Measurements from ENCODE around the gene PPP2R2B.

The PPP2R2B gene

DNA sequence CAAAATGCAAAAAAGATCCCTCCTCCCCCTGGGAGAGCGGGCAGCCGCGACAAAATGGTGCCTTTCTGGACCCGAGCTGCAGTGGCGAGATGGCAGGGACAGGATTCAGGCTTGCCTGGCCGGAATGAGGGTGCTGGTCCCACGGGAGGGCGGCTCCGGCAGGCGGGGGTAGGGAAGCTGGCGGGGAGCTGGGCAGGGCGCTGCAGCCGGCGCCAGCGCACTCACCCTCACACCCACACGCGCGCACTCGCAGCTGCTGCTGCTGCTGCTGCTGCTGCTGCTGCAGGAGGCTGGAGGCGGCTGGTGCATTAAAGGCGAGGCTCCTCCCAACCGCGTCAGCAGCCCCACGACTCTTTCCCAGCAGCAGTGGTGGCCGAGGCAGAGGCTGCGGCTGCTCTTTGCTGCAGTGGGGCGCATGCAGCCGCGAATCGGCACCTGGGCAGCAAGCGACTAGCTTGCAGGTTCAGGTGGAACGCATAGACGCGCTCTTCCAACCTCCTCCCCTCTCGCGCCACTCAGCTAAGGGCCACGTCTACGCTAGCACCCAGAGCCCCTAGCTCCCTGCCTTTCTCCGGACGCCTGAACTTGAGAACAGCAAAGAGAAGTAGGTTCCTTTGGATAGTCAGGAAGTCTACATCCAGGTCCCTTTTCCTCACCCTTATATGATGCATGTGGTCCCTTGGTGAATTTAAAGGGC is at the start of gene PPP2R2B:
Gene PPP2R2B, minus strand, starts transcription at position 282 of the 697 bp plus-strand sequence.
- peak; percentile 31 to 48 for DNase-seq

DNA sequence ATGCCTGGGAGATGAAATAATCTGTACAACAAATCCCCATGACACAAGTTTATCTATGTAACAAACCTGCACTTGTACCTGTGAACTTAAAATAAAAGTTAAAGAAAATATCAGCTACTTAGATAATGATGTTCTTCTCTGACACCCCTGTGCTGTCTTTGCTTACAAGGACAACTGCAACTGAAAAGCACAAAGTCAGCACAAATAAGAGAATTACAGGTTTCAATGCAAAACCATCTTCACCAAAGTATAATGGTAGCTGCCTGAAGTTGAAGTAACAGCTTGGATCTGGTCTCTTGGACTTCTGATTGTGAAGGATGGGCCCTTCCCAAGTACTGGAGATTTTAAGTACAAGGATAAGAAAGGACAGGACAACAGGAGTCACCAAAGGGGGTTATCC is 45.6 kb upstream of the PPP2R2B start:
- no peak for DNase-seq

DNA sequence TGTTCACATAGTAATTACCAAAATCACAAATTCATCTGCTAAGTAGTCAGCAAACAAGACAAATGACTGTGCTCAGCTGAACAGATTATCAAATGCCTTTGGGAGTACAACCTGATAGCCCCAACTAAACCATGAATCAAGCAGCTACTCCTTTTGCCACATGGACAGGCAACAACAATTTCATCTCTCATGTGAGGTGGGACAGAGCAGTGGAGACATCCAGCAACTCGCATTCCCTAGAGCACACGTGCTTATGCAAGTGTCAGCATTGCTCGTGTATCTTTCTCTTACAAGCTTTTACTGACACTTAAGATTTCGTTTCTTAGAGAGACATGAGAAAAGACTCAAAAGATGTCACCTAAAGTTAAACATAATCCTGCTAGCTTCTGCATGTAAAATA is 42.7 kb upstream of the PPP2R2B start:
- no peak for DNase-seq

DNA sequence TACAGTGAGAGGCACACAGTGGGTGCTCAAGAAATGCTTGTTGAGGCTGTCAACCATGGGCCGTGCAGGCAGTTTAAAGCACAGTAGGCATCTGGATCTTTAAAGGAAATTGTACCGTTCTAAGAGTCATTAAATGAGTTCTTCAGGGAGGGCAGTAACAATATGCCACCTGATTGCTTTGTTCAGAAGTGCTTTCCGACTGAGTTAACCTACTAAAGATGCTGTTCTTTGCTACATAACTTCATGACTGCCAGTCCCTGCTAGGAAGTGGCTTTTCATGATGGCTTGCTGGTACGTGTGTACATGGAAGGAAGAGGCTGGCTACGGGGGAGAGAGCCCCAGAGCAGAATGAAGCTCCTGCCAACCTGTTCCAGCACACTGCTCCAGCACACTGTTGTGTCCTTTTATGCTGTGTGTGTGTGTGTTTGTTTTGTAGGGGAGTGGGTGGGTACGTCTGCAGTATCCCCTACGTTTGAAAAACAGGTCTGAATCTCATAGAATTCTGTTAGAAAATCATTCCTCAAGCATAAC is 41.9 kb upstream of the PPP2R2B start:
- no peak for DNase-seq

DNA sequence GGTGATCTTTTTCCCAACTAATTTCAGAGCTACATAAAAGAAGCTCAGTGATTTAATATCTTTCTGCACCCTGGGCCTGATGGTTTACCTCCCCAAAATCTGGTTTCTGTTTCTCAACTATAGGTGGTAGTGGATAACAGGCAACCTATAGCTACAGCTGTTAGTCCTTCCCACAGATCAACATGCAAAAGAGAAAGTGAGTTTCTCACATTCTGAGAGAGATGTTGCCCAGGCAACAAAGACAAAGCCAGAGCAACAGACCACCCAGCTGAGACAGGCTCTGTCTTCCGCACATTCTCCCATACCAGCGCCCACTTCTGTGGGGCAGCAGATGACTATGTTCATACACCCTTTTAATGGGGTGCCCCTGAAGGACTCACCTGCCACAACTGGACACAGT is 40.7 kb upstream of the PPP2R2B start:
- no peak for DNase-seq

DNA sequence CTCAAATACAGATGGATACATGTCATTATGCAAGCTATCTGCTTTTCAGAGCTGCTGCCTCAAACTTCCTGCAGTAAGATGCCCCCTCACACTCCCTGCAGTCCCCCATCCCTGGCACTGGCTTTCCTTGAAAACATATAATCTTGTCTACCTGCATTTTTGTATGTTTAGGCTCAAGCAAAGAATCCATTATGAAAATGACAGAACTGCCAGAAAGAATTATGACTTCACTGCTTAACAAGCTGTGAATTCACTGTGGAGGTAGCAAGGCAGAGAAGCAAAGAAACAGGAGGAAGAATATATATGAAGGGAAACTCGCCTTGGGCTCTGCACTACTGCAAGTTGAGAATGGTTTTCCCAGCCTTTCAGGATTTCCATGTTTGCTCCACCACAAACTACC is 39.4 kb upstream of the PPP2R2B start:
- no peak for DNase-seq

DNA sequence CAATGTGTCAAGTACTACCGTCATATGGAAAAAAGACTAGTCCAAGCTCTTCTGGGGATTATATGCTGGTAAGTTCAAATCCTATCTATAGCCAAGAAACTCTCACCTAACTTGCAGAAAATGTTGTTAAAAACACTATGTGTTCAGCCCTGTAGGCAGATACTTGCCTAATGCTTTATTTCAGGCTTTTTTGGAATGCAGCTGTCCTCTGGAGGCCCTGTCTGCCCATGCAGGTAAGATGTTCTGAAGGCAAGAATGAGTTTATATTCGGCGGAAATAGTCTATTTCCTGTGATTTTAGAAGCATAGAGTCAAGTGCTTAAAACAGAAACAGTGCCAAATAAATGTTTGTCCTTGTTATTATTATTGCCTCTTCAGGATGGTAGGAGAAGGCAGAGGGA is 34.3 kb upstream of the PPP2R2B start:
- DNase-seq = no peak

DNA sequence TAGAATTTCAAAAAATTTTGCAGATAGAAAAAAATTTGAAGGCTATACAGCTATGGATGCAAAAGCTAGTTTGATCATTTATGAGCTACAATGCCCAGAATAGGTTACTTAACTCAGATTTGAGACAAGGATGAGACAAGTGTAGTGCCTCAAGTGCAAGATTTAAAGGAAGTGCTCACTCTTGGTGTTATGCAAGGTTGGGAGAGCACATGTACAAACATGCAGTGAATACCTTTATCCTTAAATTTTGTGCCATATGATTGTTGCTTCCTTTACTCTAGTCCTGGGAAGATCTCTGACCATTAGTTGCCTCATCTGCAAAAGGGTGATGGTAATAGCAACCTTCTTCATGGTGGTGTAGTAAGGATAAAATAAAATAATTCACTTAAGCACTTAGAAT is 31.7 kb upstream of the PPP2R2B start:
- DNase-seq = no peak

DNA sequence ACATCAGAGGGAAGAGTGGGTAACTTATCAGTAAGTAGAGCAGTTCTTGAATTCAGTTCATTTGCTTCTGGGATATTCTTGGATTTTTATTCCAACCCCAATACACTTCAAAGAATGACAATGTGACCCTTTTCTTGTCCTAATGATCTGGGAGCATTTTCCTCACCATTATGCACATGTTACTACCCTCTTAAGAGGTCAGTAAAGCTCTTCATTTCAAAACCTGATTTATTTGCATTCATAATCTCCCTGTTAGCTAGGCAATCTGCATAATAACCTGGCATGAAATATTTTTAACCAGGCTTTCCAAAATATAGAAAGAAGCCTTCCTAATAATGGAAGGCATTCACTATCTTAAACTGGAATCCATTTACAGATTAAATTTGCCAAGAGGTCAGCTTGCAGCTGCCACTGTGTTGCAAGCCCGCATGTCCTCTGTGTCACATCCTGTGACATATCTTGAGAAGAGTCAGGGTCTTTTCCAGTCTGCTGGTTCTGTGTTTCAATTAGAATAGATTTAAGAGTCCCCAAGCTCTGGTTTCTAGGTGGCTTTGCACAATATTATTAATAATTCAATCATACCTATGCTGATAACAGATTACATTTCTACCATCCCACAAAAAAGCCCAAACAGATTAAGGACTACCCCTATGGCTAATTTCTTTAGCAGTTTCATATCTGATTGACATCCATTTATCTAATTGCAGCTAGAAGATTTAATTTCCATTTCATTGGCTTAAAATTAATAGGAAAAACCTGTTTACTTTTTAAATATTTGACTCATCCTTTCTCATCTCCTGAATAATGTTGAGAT is 30.9 kb upstream of the PPP2R2B start:
- no peak for DNase-seq

DNA sequence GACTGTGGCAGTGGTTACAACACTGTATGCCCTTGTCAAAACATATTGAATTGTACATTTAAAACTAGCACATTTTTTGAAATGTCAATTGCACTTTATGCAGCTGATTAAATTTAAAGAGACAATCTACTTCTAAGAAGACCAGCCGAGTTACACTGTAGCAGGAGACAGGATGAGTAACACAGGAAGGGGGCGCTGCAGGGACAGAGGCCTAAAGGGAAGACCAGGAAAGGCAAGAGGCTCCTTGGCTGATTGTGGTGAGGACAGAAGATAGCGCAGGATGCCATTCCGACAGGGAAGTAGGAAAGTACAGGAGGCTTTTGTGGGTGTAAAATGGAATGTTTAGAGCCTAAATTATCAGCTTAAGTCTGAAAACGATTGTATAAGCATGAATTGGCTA is 28.2 kb upstream of the PPP2R2B start:
- no peak for DNase-seq

DNA sequence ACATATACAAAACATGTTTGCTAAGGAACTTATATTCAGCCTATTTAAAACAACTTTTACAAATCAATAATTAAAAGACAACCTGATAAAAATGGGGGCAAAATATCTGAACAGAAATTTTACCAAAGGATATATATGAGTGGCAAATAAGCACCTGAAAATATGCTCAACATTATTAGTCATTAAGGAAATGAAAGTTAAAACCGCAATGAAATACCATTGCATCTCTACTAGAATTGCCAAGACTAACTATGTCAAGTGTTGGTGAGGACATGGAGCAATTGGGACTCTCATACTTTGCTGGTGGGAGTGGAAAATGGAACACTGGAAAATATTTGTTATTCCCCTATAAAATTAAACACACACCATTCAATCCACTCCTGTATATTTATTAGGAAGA is 26.3 kb upstream of the PPP2R2B start:
- no peak for DNase-seq

DNA sequence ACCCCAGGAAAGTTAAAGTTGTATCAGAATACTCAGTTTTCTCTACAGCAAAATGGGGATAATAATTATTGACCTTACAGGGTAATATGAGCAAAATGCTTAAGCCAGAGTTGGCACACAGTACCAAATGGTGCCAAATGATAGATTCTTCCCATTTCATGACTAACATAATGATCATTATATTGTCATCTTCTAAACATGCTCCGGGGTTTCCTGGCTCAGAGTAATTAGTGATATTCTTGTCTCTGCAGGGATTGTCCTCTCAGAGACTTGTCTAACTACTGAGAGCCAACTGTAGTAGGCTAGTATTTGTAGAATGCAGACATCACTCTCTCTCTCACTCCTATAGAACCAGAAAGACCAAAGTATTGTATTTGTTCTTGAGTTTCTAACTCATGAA is 25.2 kb upstream of the PPP2R2B start:
- no peak for DNase-seq

DNA sequence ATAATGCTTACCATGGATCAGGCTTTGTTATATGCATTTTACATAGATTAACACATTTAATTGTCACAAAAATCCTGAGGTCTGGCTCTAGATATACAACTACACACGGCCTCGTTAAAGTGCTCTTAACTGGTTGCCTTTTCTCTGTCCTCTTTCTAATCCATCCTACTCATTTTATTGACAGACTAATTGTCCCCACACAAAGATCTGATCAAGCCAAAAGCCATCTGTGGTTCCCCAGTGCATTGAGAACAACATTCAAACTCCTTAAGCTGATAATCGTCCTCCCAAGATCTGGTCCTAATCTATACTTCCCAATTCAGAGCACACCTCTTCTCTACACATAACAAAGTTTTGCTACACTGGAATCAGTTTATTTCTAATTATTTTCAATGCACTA is 23.9 kb upstream of the PPP2R2B start:
- DNase-seq = no peak

DNA sequence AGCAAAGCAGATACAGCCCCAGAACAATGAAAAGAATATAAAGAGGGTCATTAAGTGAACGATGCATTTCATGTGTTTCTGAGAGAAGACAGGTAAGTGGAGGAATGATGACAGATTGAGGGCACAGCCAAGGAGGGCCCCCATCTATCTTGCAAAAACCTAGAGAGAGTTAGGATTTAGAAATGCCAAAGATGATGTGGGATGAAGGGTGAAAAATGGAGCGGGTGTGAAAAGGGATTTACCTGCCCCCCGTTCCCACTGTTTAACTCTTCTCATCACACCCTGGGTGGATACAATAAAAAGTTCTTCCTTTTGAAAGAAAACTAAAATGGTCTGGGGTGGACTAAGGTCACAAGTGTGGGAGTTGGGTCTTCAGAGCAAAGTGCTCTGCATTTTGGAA is 18.5 kb upstream of the PPP2R2B start:
- DNase-seq = no peak

DNA sequence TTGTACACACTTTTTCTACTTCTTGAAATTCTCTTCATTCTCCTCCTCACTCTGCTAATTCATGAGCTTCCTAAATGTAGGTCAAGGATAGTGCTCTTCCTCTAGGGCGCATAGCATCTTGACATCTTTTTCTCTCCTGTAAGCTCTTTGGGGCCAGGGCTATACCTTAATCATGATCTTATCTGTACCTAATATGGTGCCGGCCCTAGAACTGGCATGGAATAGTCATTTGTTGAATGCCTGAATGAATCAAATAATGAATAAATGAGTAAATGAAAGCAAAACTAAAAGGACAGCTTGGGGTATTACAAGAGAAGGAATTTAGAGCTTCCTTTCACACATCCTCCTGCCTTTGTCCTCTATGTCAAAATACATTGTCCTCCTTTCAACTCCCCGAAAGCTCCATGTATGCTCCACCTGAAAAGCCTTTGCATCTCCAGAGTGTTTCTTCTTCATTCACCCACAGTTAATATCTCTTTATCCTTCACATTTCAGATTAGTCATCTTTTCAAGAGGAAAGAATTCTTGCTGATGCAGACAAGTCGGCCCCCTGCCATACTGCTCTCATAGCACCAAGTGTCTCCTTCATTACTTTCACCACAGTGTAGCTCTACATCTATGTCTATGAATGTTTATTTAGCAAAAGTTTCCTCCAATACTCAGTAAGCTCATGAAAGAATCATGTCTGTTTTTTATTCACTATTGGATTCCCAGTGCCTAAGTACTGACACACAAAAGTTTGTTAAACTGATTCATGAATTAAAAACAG is 16.4 kb upstream of the PPP2R2B start:
- no peak for DNase-seq

DNA sequence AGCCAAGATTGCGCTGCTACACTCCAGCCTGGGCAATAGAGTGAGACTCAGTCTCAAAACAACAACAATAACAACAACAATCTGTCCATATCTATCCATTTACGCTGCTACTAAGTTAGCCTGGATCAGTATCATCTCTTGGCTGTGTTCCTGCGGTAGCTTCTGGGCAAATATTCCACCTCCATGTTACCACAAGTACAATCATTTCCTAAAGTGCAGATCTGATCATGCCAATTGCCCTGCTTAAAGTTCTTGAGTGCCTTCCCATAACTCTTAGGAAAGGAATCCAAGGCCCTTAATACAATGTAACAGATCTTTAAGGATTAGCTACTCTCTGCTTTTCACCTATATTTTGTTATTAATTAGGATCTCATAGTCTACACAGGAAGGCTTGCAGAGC is 15.4 kb upstream of the PPP2R2B start:
- DNase-seq = no peak

DNA sequence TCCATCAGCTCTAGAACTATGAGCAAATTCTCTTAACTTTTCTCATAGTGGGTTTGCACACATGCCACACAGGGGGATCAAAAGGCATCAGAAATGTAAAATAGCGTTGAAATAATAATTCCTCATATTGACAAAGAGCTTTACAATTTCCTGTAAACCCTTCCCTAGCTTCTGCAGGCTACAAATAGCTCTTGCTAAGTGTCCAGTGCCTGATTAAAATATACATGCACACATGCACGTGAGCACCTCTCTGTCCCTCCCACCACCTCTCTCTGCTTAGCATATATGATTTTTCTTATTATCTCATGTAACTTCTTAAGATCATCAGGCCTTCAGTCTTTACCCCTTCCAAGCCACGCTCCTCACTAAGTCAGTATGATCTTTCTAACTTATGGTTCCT is 13.7 kb upstream of the PPP2R2B start:
- no peak for DNase-seq

DNA sequence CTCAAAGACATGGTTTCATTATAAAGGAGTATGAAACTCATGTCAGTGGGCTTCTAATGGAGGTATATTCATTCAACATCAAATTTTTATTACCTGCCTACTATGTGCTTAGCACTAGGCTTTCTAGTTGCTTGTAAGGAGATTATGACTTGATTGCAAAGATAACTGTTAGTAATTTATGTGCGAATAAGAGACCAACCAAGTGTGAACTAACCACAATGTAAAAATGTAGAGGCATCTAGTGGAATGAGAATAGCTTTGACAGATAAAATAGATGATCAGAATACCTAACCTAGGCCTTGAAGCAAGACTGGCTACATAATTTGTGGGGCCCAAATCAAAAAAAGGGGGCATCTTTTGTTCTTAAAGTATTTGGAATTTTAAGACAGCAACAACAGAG is 13.0 kb upstream of the PPP2R2B start:
- DNase-seq = no peak

DNA sequence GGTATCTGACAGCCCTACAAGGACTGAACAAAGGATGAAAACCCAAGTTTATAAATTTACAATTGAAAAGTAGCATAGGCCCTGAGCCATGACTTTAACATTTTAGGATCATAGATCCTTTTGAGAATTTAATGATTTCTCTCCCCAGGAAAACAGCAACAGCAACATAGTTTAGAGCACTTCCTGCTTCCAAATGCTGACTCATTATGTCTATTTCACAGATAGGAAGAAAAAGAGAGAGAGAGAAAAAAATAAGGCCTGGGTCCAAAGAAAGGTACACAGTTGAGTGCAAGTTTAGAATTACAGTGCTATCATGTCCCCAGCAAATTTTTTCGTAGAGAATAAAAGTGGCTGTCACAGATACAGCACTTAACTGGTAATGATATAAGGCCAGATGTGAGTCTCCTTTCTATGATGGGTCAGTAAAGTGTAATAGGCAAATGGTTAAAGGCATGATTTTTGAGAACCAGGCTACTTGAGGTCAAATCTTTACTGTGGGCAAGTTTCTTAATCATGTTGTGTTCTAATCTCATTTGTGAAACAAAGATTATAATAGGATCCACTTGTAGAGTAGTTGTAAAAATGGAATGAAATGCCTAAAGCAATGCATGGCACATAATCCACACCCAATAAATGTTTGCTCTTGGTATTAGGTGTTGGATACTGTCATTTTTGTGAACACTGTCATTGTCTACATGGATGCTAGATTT is 12.3 kb upstream of the PPP2R2B start:
- DNase-seq = no peak

DNA sequence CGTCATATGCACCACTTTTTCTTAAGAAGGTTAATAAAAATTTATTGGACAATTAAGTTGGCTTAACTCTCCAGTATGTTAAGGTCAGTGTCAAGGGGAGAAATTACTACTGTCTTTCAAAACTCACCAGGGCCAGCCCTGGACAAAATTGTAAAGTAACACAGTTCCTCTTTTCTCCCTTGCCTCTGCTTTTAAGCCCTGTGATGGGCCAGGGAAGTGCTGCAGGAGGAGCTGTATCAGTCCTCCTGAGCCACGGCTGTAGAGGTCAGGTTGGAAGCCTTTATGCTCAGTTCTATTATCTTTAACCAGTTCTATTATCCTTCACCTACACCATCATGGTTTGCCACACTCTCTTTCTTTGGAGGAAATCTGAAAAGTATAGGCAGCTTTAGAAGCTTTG is 11.5 kb upstream of the PPP2R2B start:
- no peak for DNase-seq

DNA sequence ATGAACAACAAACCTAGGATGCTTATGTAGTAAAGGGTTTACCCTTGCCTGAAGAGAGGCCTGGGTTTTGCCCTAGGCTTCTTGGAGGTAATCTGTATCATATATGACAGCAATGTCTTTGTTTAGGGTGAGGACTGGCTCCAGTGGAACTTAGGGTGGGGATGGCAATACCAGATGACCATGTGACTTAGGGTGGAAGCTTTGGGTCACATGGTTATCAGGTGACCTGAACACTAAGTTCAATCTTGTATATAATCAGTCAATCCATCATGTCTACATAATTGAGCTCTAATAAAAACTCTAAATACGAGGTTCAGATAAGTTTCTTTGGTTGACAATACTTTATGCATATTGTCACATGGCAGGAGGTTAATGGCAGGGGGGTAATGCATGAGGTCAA is 10.6 kb upstream of the PPP2R2B start:
- no peak for DNase-seq

DNA sequence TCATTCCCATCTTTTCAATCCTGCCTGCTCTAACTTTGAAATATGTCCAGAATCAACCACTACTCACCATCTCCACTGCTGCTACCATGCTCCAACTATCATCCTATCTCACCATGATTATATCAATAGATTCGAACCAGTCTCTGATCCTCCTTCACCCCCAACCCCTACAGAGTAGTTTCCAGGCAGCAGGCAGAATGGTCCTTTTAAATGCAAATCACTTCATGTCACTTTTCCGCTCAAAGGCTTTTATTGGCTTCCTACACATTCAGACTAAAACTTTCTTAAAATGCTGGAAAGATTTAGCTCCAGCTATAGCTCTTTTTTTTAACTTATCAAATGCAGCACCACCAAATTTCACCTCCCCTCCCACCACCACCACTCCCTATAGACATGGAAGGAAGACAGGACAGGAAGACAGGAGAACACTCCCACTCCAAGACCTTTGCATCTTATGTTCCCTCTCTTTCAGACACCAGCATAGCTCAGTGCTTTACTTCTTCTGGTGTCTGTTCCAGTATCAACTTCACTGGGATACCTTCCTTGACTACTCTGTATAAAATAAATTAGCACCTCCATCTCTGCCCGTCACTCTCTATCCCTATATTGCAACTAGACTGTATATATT is 9.9 kb upstream of the PPP2R2B start:
- DNase-seq = no peak

Data from activated CD4-positive, alpha-beta T cell treated with anti-CD3 and anti-CD28 coated beads for 4 hours (primary cell).